Keratinocyte (primary cell): ENCODE results near the gene EFCAB12. TPM values are rescaled to one million over a fixed set of nuclear protein-coding genes. Genes with fewer than 3 reads are reported as not detected.

Experiments
- DNase-seq: peaks from one replicate; pipeline ENCODE4 v3.0.0-alpha.2; 2011; ENCODE audit warnings: low read depth, missing footprints, low spot score
- FAIRE-seq: peaks from 2 replicates; lab custom pipeline; 2011; peaks lifted over from hg19 to GRCh38; lab: Jason Lieb, UNC
- H2AFZ ChIP-seq: 2 replicates; pipeline ENCODE4 v1.6.0; 2012; ENCODE audit warnings: low read length, control low read depth, inconsistent platforms; ENCODE audit not compliant: control insufficient read depth
- H3K27ac ChIP-seq: 2 replicates; pipeline ENCODE4 v1.5.1; 2011; ENCODE audit warnings: low read length; ENCODE audit not compliant: control insufficient read depth, insufficient read depth
- H3K27me3 ChIP-seq: 3 replicates; pipeline ENCODE4 v1.6.0; 2011; ENCODE audit warnings: low read length; ENCODE audit not compliant: control insufficient read depth, insufficient read depth; ENCODE audit errors: extremely low read depth
- H3K36me3 ChIP-seq, 2 experiments: 2 replicates in 1 of 2; 3 replicates in 1 of 2; pipeline ENCODE4 v1.5.1; 2011; ENCODE audit warnings: low read length in 2 of 2, mild to moderate bottlenecking in 1 of 2; ENCODE audit not compliant: control insufficient read depth in 2 of 2, insufficient read depth in 2 of 2; ENCODE audit errors: extremely low read depth in 1 of 2
- H3K4me1 ChIP-seq: 3 replicates; pipeline ENCODE4 v1.5.1; 2011; ENCODE audit warnings: low read length; ENCODE audit not compliant: control insufficient read depth, insufficient read depth; ENCODE audit errors: extremely low read depth
- H3K4me2 ChIP-seq: 3 replicates; pipeline ENCODE4 v1.6.0; 2011; ENCODE audit warnings: low read depth, low read length; ENCODE audit not compliant: control insufficient read depth, insufficient read depth; ENCODE audit errors: extremely low read depth
- H3K4me3 ChIP-seq, 3 experiments: fragments of 200-600 bp in 1 of 3; sonication (generic) in 1 of 3; 2 replicates in 2 of 3; 3 replicates in 1 of 3; pipeline ENCODE4 v1.5.1; 2011 to 2016; ENCODE audit warnings: low read length in 3 of 3, mild to moderate bottlenecking in 3 of 3, control low read depth in 2 of 3, inconsistent platforms in 1 of 3, low read depth in 1 of 3, mixed read lengths in 1 of 3, mixed run types in 1 of 3, moderate library complexity in 1 of 3; ENCODE audit not compliant: control insufficient read depth in 2 of 3, insufficient read depth in 2 of 3; ENCODE audit errors: extremely low read depth in 1 of 3
- H3K79me2 ChIP-seq: 2 replicates; pipeline ENCODE4 v1.6.0; 2012; ENCODE audit warnings: low read length; ENCODE audit not compliant: control insufficient read depth, insufficient read depth
- H3K9ac ChIP-seq: 3 replicates; pipeline ENCODE4 v1.6.0; 2011; ENCODE audit warnings: low read length; ENCODE audit not compliant: control insufficient read depth, insufficient read depth; ENCODE audit errors: extremely low read depth
- H3K9me1 ChIP-seq: 3 replicates; pipeline ENCODE4 v1.6.0; 2011; ENCODE audit warnings: low read length; ENCODE audit not compliant: control insufficient read depth, insufficient read depth; ENCODE audit errors: extremely low read depth
- H3K9me3 ChIP-seq: 2 replicates; pipeline ENCODE4 v1.5.1; 2012; ENCODE audit warnings: low read depth, low read length; ENCODE audit not compliant: control insufficient read depth
- H4K20me1 ChIP-seq: 3 replicates; pipeline ENCODE4 v1.6.0; 2011; ENCODE audit warnings: low read length; ENCODE audit not compliant: control insufficient read depth, insufficient read depth; ENCODE audit errors: extremely low read depth
- CTCF ChIP-seq, 3 experiments: IDR thresholded peaks in 1 of 3; conservative IDR thresholded peaks in 1 of 3; optimal IDR thresholded peaks in 1 of 3; 2 replicates in 2 of 3; 3 replicates in 1 of 3; pipeline versions ENCODE3 to v1.5.1; 2011; ENCODE audit warnings: low read length in 3 of 3, mild to moderate bottlenecking in 3 of 3, moderate library complexity in 2 of 3, control low read depth in 1 of 3, inconsistent platforms in 1 of 3; ENCODE audit not compliant: insufficient read depth in 2 of 3; ENCODE audit errors: extremely low read depth in 1 of 3
- EZH2 ChIP-seq: IDR thresholded peaks from one replicate; pipeline ENCODE4 v1.6.1; 2012; ENCODE audit warnings: inconsistent platforms, mild to moderate bottlenecking, low read length, moderate library complexity
- dilution Hi-C: fragments of 300-500 bp; cut with MboI; formaldehyde crosslinking; loops from one replicate; pipeline ENCODE4 v1.7.0; 2020; ENCODE audit warnings: low sequenced_read_pairs; ENCODE audit not compliant: extremely low pct_ligation_motif_present
- polyA plus RNA-seq, 5 experiments: library from polyadenylated mRNA; depleted of rRNA in 3 of 5; stranded (reverse) in 3 of 5; stranded (forward) in 1 of 5; unstranded in 1 of 5; fragments of >200 nt; gene quantifications; 1 replicate in 1 of 5; 2 replicates in 3 of 5; 3 replicates in 1 of 5; pipeline versions ENCODE4 v1.2.1 to v1.2.3, GENCODE V29; 2011 to 2012; ENCODE audit warnings: missing spikeins in 2 of 5, low read depth in 1 of 5, low replicate concordance in 1 of 5

EFCAB12 gene
- polyA plus RNA-seq, 1 donor (not counting 4 experiments of a cell fraction or from before 2014, with no cell fraction given): 0.34 TPM

GRCh38 chr3:129383292-129383860 is 45.1 kb downstream of the EFCAB12 start:
- no peaks in the 10 kb centered on the region for H3K79me2 ChIP-seq
- no peaks in the 10 kb centered on the region for H4K20me1 ChIP-seq
- DNase-seq: no peak
- no peak overlapping the region for H3K4me3 ChIP-seq
- H3K4me2 ChIP-seq: no peak overlapping the region
- TF ChIP-seq EZH2 (no peak), CTCF (optimal IDR thresholded peaks at IDR 0.05 in 1 of 3, IDR thresholded peaks at IDR 0.05 in 1 of 3, conservative IDR thresholded peaks at IDR 0.05 in 1 of 3; ENCODE audit: extremely low read depth in 1 of 3, insufficient read depth in 2 of 3, low read length in 3 of 3) (peak; percentile 83 to 91 (median 90))
- no peak overlapping the region for H3K9ac ChIP-seq
- no peak overlapping the region for H2AFZ ChIP-seq
- H3K36me3 ChIP-seq: peaks cover 4% of the 10 kb centered on the region in 2 experiments
- no peaks in the 10 kb centered on the region for H3K27me3 ChIP-seq
- H3K9me3 ChIP-seq: no peaks in the 10 kb centered on the region
- no peak overlapping the region for H3K27ac ChIP-seq
- dilution Hi-C loops: no loop called here
- FAIRE-seq: no peak
- H3K4me1 ChIP-seq: no peaks in the 10 kb centered on the region
- no peaks in the 10 kb centered on the region for H3K9me1 ChIP-seq

GRCh38 chr3:129382366-129382765 is 46.1 kb downstream of the EFCAB12 start:
- dilution Hi-C loops: no loop called here
- FAIRE-seq (no peak), DNase-seq (no peak)
- TF ChIP-seq CTCF (optimal IDR thresholded peaks at IDR 0.05 in 1 of 3, IDR thresholded peaks at IDR 0.05 in 1 of 3, conservative IDR thresholded peaks at IDR 0.05 in 1 of 3; ENCODE audit: extremely low read depth in 1 of 3, insufficient read depth in 2 of 3, low read length in 3 of 3) (no peak), EZH2 (no peak)
- Histone ChIP-seq H3K27me3 (no peaks in the 10 kb centered on the region), H3K4me1 (no peaks in the 10 kb centered on the region), H3K9ac (no peak overlapping the region), H3K79me2 (no peaks in the 10 kb centered on the region), H3K4me2 (no peak overlapping the region), H3K27ac (no peak overlapping the region), H3K9me3 (no peaks in the 10 kb centered on the region), H3K4me3 (no peak overlapping the region), H4K20me1 (no peaks in the 10 kb centered on the region), H2AFZ (no peak overlapping the region), H3K9me1 (no peaks in the 10 kb centered on the region), H3K36me3 (peaks cover 0 to under 1% of the 10 kb centered on the region in 2 experiments)
